ENCODE data around the gene MOB1A. TPM values are rescaled to one million over a fixed set of nuclear protein-coding genes. Genes with fewer than 3 reads are reported as not detected.

MOB1A gene
- total RNA-seq, 1 donor from 2014 or later: 56.8 TPM

- peak in 2 of 3 experiments; percentile 17 to 24 for TF ChIP-seq CTCF (IDR thresholded peaks at IDR 0.05)
- Histone ChIP-seq H3K9me3 (no peaks in the 10 kb centered on the region), H3K27me3 (no peaks in the 10 kb centered on the region), H3K27ac (peak overlapping the region; percentile 55 to 98), H3K4me3 (peak overlapping the region; percentile 76 to 100), H3K36me3 (peaks cover 0 to 5% of the 10 kb centered on the region in 2 donors), H3K4me1 (peaks cover 0 to 26% of the 10 kb centered on the region in 2 donors)
- no peak for DNase-seq (ENCODE audit: low spot score in 2 of 2)
- intact Hi-C loops (cut with DNase I): loop anchor here (1.0 to 5.0 kb wide), 2 partner anchors 19 to 83 kb away; partner anchors contain the start of gene MTHFD2
These were observed 585 bp upstream of the MOB1A start for GRCh38 chr2:74179063-74179865.

GRCh38 chr2:74177696-74178095, 983 bp downstream of the MOB1A start:
- Histone ChIP-seq H3K27ac (peak overlapping the region; percentile 88 to 98), H3K4me1 (peaks cover 0 to 28% of the 10 kb centered on the region in 2 donors), H3K27me3 (no peaks in the 10 kb centered on the region), H3K9me3 (no peaks in the 10 kb centered on the region), H3K36me3 (peaks cover 0 to 5% of the 10 kb centered on the region in 2 donors), H3K4me3 (peak overlapping the region; percentile 76 to 100)
- no peak for DNase-seq (ENCODE audit: low spot score in 2 of 2)
- intact Hi-C loops (cut with DNase I): loop anchor here (1.0 to 5.0 kb wide), 3 partner anchors 29 to 349 kb away; partner anchors contain the start of gene STAMBP
- no peak for TF ChIP-seq CTCF (IDR thresholded peaks at IDR 0.05)

- Histone ChIP-seq H3K4me3 (no peak overlapping the region), H3K27ac (no peak overlapping the region), H3K36me3 (peaks cover 19 to 31% of the 10 kb centered on the region in 2 donors), H3K9me3 (no peaks in the 10 kb centered on the region), H3K27me3 (no peaks in the 10 kb centered on the region), H3K4me1 (peaks cover 0 to 31% of the 10 kb centered on the region in 2 donors)
- intact Hi-C loops (cut with DNase I): loop anchor here (5.0 kb wide), 1 partner anchor 87 kb away; no protein-coding TSS in a partner anchor
- no peak for TF ChIP-seq CTCF (IDR thresholded peaks at IDR 0.05)
- no peak for DNase-seq (ENCODE audit: low spot score in 2 of 2)
These were observed 3.8 kb downstream of the MOB1A start for GRCh38 chr2:74174909-74175308.

- H3K36me3 ChIP-seq: peaks cover 75 to 83% of the 10 kb centered on the region in 2 donors
- intact Hi-C loops (cut with DNase I): no loop called here
- H3K4me3 ChIP-seq: no peak overlapping the region
- H3K9me3 ChIP-seq: no peaks in the 10 kb centered on the region
- peaks cover 0 to 5% of the 10 kb centered on the region in 2 donors for H3K4me1 ChIP-seq
- TF ChIP-seq CTCF (IDR thresholded peaks at IDR 0.05): no peak
- no peak overlapping the region for H3K27ac ChIP-seq
- DNase-seq (ENCODE audit: low spot score in 2 of 2): no peak
- H3K27me3 ChIP-seq: no peaks in the 10 kb centered on the region
These were observed 9.9 kb downstream of the MOB1A start for GRCh38 chr2:74168739-74169138.

GRCh38 chr2:74164761-74165160, 13.9 kb downstream of the MOB1A start:
- TF ChIP-seq CTCF (IDR thresholded peaks at IDR 0.05): no peak
- no peak for DNase-seq (ENCODE audit: low spot score in 2 of 2)
- Histone ChIP-seq H3K36me3 (peaks cover 79 to 81% of the 10 kb centered on the region in 2 donors), H3K27me3 (no peaks in the 10 kb centered on the region), H3K4me1 (no peaks in the 10 kb centered on the region), H3K27ac (no peak overlapping the region), H3K4me3 (no peak overlapping the region), H3K9me3 (no peaks in the 10 kb centered on the region)
- intact Hi-C loops (cut with DNase I): no loop called here
